Loucy (cell line): ENCODE data around the gene LPIN2.

Experiments used
- H2AFZ ChIP-seq: fragments of 200-600 bp; sonication (generic); 2 replicates; pipeline ENCODE4 v1.6.0; 2016; ENCODE audit warnings: antibody characterized with exemption, mild to moderate bottlenecking, low read length, moderate library complexity
- H3F3A ChIP-seq: fragments of 200-600 bp; 2 replicates; pipeline ENCODE4 v1.6.0; 2016; ENCODE audit warnings: antibody characterized with exemption, low read depth, mild to moderate bottlenecking
- H3K27me3 ChIP-seq: fragments of 200-600 bp; sonication (generic); 2 replicates; pipeline ENCODE4 v1.6.1; 2014; ENCODE audit warnings: low read length, mild to moderate bottlenecking; ENCODE audit not compliant: insufficient read depth, poor library complexity, severe bottlenecking
- H3K36me3 ChIP-seq: fragments of 200-600 bp; sonication (generic); 2 replicates; pipeline ENCODE4 v1.6.1; 2016; ENCODE audit warnings: low read length; ENCODE audit not compliant: insufficient read depth
- H3K4me1 ChIP-seq: fragments of 200-600 bp; sonication (generic); 2 replicates; pipeline ENCODE4 v1.5.1; 2014; ENCODE audit warnings: low read length, mild to moderate bottlenecking; ENCODE audit not compliant: insufficient read depth, poor library complexity, severe bottlenecking
- H3K4me2 ChIP-seq: fragments of 200-600 bp; sonication (generic); 2 replicates; pipeline ENCODE4 v1.6.0; 2014; ENCODE audit warnings: antibody characterized with exemption, low read length, low read depth, mild to moderate bottlenecking; ENCODE audit not compliant: poor library complexity, severe bottlenecking
- H3K4me3 ChIP-seq: fragments of 200-600 bp; sonication (generic); 2 replicates; pipeline ENCODE4 v1.5.1; 2014; ENCODE audit warnings: low read length, mild to moderate bottlenecking, mixed read lengths; ENCODE audit not compliant: poor library complexity, severe bottlenecking
- H3K79me2 ChIP-seq: fragments of 200-600 bp; sonication (generic); 2 replicates; pipeline ENCODE4 v1.6.1; 2014; ENCODE audit warnings: low read length; ENCODE audit not compliant: insufficient read depth
- H3K9ac ChIP-seq: fragments of 200-600 bp; sonication (generic); 2 replicates; pipeline ENCODE4 v1.6.0; 2014; ENCODE audit warnings: mild to moderate bottlenecking, low read depth, low read length, moderate library complexity; ENCODE audit not compliant: poor library complexity, severe bottlenecking
- H3K9me2 ChIP-seq: fragments of 200-600 bp; sonication (generic); replicated peaks from 2 replicates; pipeline ENCODE4 v1.6.1; 2016; ENCODE audit warnings: low read depth, low read length, mixed read lengths
- H3K9me3 ChIP-seq: fragments of 200-600 bp; sonication (generic); 2 replicates; pipeline ENCODE4 v1.6.1; 2014; ENCODE audit warnings: mild to moderate bottlenecking, antibody characterized with exemption, low read length, low read depth; ENCODE audit not compliant: insufficient read depth
- H4K20me1 ChIP-seq: fragments of 200-600 bp; sonication (generic); 2 replicates; pipeline ENCODE4 v1.6.0; 2014; ENCODE audit warnings: antibody characterized with exemption, low read length, mild to moderate bottlenecking; ENCODE audit not compliant: insufficient read depth, poor library complexity, severe bottlenecking
- CTCF ChIP-seq: fragments of 200-600 bp; sonication (generic); conservative IDR thresholded peaks from 2 replicates; pipeline ENCODE4 v1.5.1; 2014; ENCODE audit warnings: mild to moderate bottlenecking, antibody characterized with exemption, low read length
- EZH2phosphoT487 ChIP-seq: fragments of 200-600 bp; IDR thresholded peaks from 2 replicates; pipeline ENCODE4 v1.6.1; 2018; ENCODE audit warnings: antibody characterized with exemption, mild to moderate bottlenecking, moderate library complexity, borderline replicate concordance

Gene LPIN2

GRCh38 chr18:3002732-3003131, 10.2 kb downstream of the LPIN2 start:
- no peak overlapping the region for H3K9ac ChIP-seq
- H3K4me2 ChIP-seq = peak overlapping the region; percentile 9
- no peaks in the 10 kb centered on the region for H3K9me2 ChIP-seq
- no peaks in the 10 kb centered on the region for H3K27me3 ChIP-seq
- H3K4me1 ChIP-seq = peaks cover 38% of the 10 kb centered on the region
- TF ChIP-seq EZH2phosphoT487 (no peak), CTCF (no peak)
- no peak overlapping the region for H2AFZ ChIP-seq
- H3F3A ChIP-seq = no peaks in the 10 kb centered on the region
- H3K9me3 ChIP-seq = peaks cover 4% of the 10 kb centered on the region; the same call in 1 of the 2 replicates
- no peak overlapping the region for H3K4me3 ChIP-seq
- peaks cover 4% of the 10 kb centered on the region for H4K20me1 ChIP-seq
- peaks cover 27% of the 10 kb centered on the region; the same call in 1 of the 2 replicates for H3K36me3 ChIP-seq
- H3K79me2 ChIP-seq = peaks cover 98% of the 10 kb centered on the region

DNA sequence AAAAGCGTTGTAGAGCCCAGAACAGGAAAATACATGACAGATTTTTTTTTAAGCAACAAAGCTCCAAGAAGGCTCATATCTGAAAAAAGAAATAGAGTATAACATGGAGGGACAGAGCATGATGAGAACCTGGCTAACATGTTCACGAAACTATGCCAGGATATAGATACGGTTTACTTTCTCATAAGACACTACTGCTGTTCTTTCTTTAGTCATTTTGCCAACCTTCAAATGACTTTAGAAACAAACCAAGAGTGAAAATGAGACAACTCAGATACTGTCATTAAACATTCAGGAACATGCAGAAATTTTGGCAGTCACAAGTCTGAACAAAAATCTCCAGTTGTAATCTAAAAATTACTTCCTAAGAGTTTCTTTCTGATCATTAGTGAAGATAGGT, 14.3 kb downstream of the LPIN2 start:
- Histone ChIP-seq H3K9me2 (no peaks in the 10 kb centered on the region), H3K36me3 (peaks cover 12% of the 10 kb centered on the region; the same call in 1 of the 2 replicates), H3K79me2 (peaks cover 96% of the 10 kb centered on the region), H3K27me3 (no peaks in the 10 kb centered on the region), H3K4me3 (peak overlapping the region; percentile 5), H3K4me2 (peak overlapping the region; percentile 49), H3K4me1 (peaks cover 44% of the 10 kb centered on the region), H3K9ac (peak overlapping the region; percentile 13), H3K9me3 (no peaks in the 10 kb centered on the region), H2AFZ (no peak overlapping the region), H3F3A (no peaks in the 10 kb centered on the region), H4K20me1 (peaks cover 8% of the 10 kb centered on the region)
- no peak for TF ChIP-seq EZH2phosphoT487
- no peak for TF ChIP-seq CTCF

GRCh38 chr18:2997846-2998564, 14.9 kb downstream of the LPIN2 start:
- H3K9me2 ChIP-seq = no peaks in the 10 kb centered on the region
- H3K9ac ChIP-seq = no peak overlapping the region
- H3F3A ChIP-seq = no peaks in the 10 kb centered on the region
- H3K4me1 ChIP-seq = peaks cover 49% of the 10 kb centered on the region
- H3K9me3 ChIP-seq = no peaks in the 10 kb centered on the region
- H3K4me2 ChIP-seq = peak overlapping the region; percentile 49
- H4K20me1 ChIP-seq = peaks cover 8% of the 10 kb centered on the region
- H3K36me3 ChIP-seq = peaks cover 12% of the 10 kb centered on the region; the same call in 1 of the 2 replicates
- H3K79me2 ChIP-seq = peaks cover 96% of the 10 kb centered on the region
- H3K27me3 ChIP-seq = no peaks in the 10 kb centered on the region
- TF ChIP-seq EZH2phosphoT487 (no peak), CTCF (no peak)
- no peak overlapping the region for H2AFZ ChIP-seq
- H3K4me3 ChIP-seq = peak overlapping the region; percentile 5
